Erythroblast (primary cell): ENCODE results near the gene CTU2.

Experiments used
- DNase-seq, 2 experiments: peaks; one replicate each; lab custom pipeline; 2025; lab: John Stamatoyannopoulos, UW
- GATA1 ChIP-seq: IDR thresholded peaks from 2 replicates; pipeline ENCODE4 v1.6.1; 2011; ENCODE audit warnings: low read depth, mild to moderate bottlenecking, control low read depth, low read length, moderate library complexity
- POLR2A ChIP-seq: IDR thresholded peaks from 2 replicates; pipeline ENCODE4 v1.6.1; 2011; ENCODE audit warnings: mild to moderate bottlenecking, low read length

The CTU2 gene

GRCh38 chr16:88687676-88688012, 18.7 kb upstream of the CTU2 start:
- TF ChIP-seq GATA1: no peak
- TF ChIP-seq POLR2A: no peak
- no peak for DNase-seq

GRCh38 chr16:88688013-88688778, 18.1 kb upstream of the CTU2 start:
- DNase-seq: peak; percentile 86 to 88

GRCh38 chr16:88690341-88691128, 15.8 kb upstream of the CTU2 start:
- TF ChIP-seq GATA1 (no peak), POLR2A (no peak)

More at GRCh38 chr16:88688013-88688778, 18.1 kb upstream of the CTU2 start:
- TF ChIP-seq POLR2A (no peak), GATA1 (no peak)

GRCh38 chr16:88691129-88691813, 15.0 kb upstream of the CTU2 start:
- TF ChIP-seq GATA1 (no peak), POLR2A (no peak)
- DNase-seq: no peak

More at GRCh38 chr16:88690341-88691128, 15.8 kb upstream of the CTU2 start:
- DNase-seq: no peak

- TF ChIP-seq GATA1 (no peak), POLR2A (no peak)
- no peak for DNase-seq
Measured at GRCh38 chr16:88691924-88692560, 14.3 kb upstream of the CTU2 start.

GRCh38 chr16:88692861-88693260, 13.4 kb upstream of the CTU2 start:
- TF ChIP-seq GATA1: no peak
- no peak for TF ChIP-seq POLR2A
- no peak for DNase-seq

- DNase-seq: no peak
- TF ChIP-seq GATA1 (no peak), POLR2A (no peak)
Measured at GRCh38 chr16:88693420-88694177, 12.7 kb upstream of the CTU2 start.

GRCh38 chr16:88694221-88695087, 11.8 kb upstream of the CTU2 start:
- no peak for DNase-seq
- no peak for TF ChIP-seq GATA1
- TF ChIP-seq POLR2A: no peak

GRCh38 chr16:88695218-88695617, 11.1 kb upstream of the CTU2 start:
- TF ChIP-seq GATA1: no peak
- TF ChIP-seq POLR2A: no peak
- DNase-seq: no peak

- TF ChIP-seq GATA1 (no peak), POLR2A (no peak)
- no peak for DNase-seq
Measured at GRCh38 chr16:88695753-88696152, 10.6 kb upstream of the CTU2 start.

GRCh38 chr16:88696441-88696840, 9.9 kb upstream of the CTU2 start:
- no peak for DNase-seq
- TF ChIP-seq POLR2A: no peak
- no peak for TF ChIP-seq GATA1

- no peak for DNase-seq
- TF ChIP-seq GATA1: no peak
Measured at GRCh38 chr16:88697116-88697830, 9.0 kb upstream of the CTU2 start.
